ENCODE results near the gene SEMA3D. TPM values are rescaled to one million over a fixed set of nuclear protein-coding genes. Genes with fewer than 3 reads are reported as not detected.

The SEMA3D gene
- total and polyA plus RNA-seq, 2 donors (not counting 3 experiments of a cell fraction or from before 2014, with no cell fraction given) = 9.9 to 10.3 TPM

DNA sequence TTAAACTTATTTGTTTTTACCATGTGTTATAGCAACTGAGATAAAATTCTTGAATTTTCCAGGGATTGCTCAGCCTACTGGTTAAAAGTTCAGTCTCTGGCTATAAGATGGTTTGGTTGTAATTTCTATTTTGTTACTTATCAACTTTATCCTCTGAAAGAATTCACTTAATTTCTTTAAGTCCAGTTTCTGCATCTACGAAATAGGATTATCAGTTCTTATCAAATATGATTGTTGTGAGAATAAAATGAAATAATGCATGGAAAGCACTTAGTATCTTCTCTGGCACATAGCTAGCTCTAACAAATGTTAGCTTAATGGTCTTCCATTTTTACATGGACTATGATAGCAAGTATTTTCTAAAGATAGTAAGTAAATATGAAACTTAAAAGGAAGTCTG is 53.3 kb downstream of the SEMA3D start:
- H4K20me1 ChIP-seq (replicated peaks; ENCODE audit: control insufficient read depth, extremely low read depth, insufficient read depth, low read length) = no peaks in the 10 kb centered on the region
- H3K4me2 ChIP-seq (ENCODE audit: insufficient read depth, low read length) = no peak overlapping the region
- peaks cover 18% of the 10 kb centered on the region for H3K4me1 ChIP-seq (ENCODE audit: control insufficient read depth, extremely low read depth, insufficient read depth, low read length)
- intact Hi-C loops (cut with micrococcal nuclease) = no loop called here
- H2AFZ ChIP-seq (ENCODE audit: low read depth, low read length) = no peak overlapping the region
- dilution Hi-C loops (cut with MboI; ENCODE audit: extremely low pct_ligation_motif_present, low sequenced_read_pairs) = no loop called here
- H3K9me3 ChIP-seq (replicated peaks; ENCODE audit: control insufficient read depth, insufficient read depth, low read length) = no peaks in the 10 kb centered on the region
- H3K9me1 ChIP-seq (replicated peaks; ENCODE audit: control insufficient read depth, extremely low read depth, insufficient read depth, low read length) = no peaks in the 10 kb centered on the region
- no peak for DNase-seq (ENCODE audit: low read depth, low spot score)
- no peak overlapping the region for H3K9ac ChIP-seq (replicated peaks; ENCODE audit: extremely low read depth, insufficient read depth, low read length)
- ChIA-PET CTCF (interaction anchor here (1.3 to 1.5 kb wide), 3 partner anchors 10 to 1198 kb away, joined by 3 to 4 read pairs (median 4); no protein-coding TSS in a partner anchor), POLR2A (no interaction called here)
- no TSS peak for BruUV-seq (replicated peaks)
- no peaks in the 10 kb centered on the region for H3K79me2 ChIP-seq (ENCODE audit: control insufficient read depth, insufficient read depth, low read length)
- no peak overlapping the region for H3K4me3 ChIP-seq (replicated peaks in 1 of 3; ENCODE audit: insufficient read depth in 1 of 3, low read depth in 1 of 3, low read length in 3 of 3)
- H3K36me3 ChIP-seq (ENCODE audit: control insufficient read depth in 2 of 2, extremely low read depth in 1 of 2, insufficient read depth in 2 of 2, low read length in 2 of 2) = no peaks in the 10 kb centered on the region
- no peaks in the 10 kb centered on the region for H3K27me3 ChIP-seq (ENCODE audit: control insufficient read depth in 2 of 2, insufficient read depth in 2 of 2, low read length in 2 of 2)
- H3K27ac ChIP-seq (ENCODE audit: insufficient read depth, low read depth, low read length) = no peak overlapping the region
- no peak for TF ChIP-seq EZH2 (IDR thresholded peaks at IDR 0.05; ENCODE audit: borderline replicate concordance, low read depth, low read length, severe bottlenecking)
- no peak for TF ChIP-seq GATA2 (IDR thresholded peaks at IDR 0.05; ENCODE audit: insufficient read depth, insufficient read length, low read depth, low read length)
- no peak for TF ChIP-seq FOS (IDR thresholded peaks at IDR 0.05; ENCODE audit: borderline replicate concordance, insufficient read depth, low read length)
- no peak for TF ChIP-seq MYC (IDR thresholded peaks at IDR 0.05; ENCODE audit: low read depth, low read length)
- TF ChIP-seq, protein P1, sequence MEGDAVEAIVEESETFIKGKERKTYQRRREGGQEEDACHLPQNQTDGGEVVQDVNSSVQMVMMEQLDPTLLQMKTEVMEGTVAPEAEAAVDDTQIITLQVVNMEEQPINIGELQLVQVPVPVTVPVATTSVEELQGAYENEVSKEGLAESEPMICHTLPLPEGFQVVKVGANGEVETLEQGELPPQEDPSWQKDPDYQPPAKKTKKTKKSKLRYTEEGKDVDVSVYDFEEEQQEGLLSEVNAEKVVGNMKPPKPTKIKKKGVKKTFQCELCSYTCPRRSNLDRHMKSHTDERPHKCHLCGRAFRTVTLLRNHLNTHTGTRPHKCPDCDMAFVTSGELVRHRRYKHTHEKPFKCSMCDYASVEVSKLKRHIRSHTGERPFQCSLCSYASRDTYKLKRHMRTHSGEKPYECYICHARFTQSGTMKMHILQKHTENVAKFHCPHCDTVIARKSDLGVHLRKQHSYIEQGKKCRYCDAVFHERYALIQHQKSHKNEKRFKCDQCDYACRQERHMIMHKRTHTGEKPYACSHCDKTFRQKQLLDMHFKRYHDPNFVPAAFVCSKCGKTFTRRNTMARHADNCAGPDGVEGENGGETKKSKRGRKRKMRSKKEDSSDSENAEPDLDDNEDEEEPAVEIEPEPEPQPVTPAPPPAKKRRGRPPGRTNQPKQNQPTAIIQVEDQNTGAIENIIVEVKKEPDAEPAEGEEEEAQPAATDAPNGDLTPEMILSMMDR (IDR thresholded peaks at IDR 0.05; ENCODE audit: extremely low read depth in 1 of 2, insufficient read depth in 1 of 2, low read depth in 1 of 2, low read length in 2 of 2) = no peak
- no peak for TF ChIP-seq JUN (IDR thresholded peaks at IDR 0.05; ENCODE audit: borderline replicate concordance, insufficient read depth, insufficient read length, low read depth)
- TF ChIP-seq POLR2A (IDR thresholded peaks at IDR 0.05; ENCODE audit: low read depth, low read length) = no peak
- no peak for TF ChIP-seq POLR2AphosphoS5 (IDR thresholded peaks at IDR 0.05; ENCODE audit: insufficient read depth, low read depth, low read length)
- TF ChIP-seq, protein P2, sequence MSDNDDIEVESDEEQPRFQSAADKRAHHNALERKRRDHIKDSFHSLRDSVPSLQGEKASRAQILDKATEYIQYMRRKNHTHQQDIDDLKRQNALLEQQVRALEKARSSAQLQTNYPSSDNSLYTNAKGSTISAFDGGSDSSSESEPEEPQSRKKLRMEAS (IDR thresholded peaks at IDR 0.05; ENCODE audit: insufficient read depth, insufficient read length) = no peak
- FAIRE-seq = no peak

Measured in endothelial cell of umbilical vein (primary cell).